CD4-positive, CD25-positive, alpha-beta regulatory T cell (primary cell): Measurements from ENCODE around the gene DUS2. TPM values are rescaled to one million over a fixed set of nuclear protein-coding genes. Genes with fewer than 3 reads are reported as not detected.
"Not testable (repeated sequence)": the region's sequence is repeated elsewhere in the genome, so short reads cannot be mapped to it uniquely, and the experiment has no call there.

Source experiments
- ATAC-seq, 2 donors: fragments of 150-1000 bp; cut with Tn5 transposase; one replicate each; pipeline ENCODE4 v1.10.0; 2021; ENCODE audit warnings: low read depth in 2 of 2, moderate number of reproducible peaks in 2 of 2, moderate library complexity in 1 of 2
- DNase-seq, 3 donors: peaks; one replicate each; pipeline versions ENCODE4 v3.0.0 to v3.0.0-alpha.2; 2012 to 2022; ENCODE audit warnings: mixed read lengths in 1 of 3
- H3K27ac ChIP-seq: one replicate; pipeline ENCODE4 v1.7.0; 2013; ENCODE audit warnings: mild to moderate bottlenecking, low read length; ENCODE audit not compliant: insufficient read depth, poor library complexity, severe bottlenecking
- H3K27me3 ChIP-seq: one replicate; pipeline ENCODE4 v1.7.0; 2013; ENCODE audit warnings: low read length; ENCODE audit not compliant: control insufficient read depth, insufficient read depth
- H3K36me3 ChIP-seq: one replicate; pipeline ENCODE4 v1.7.0; 2013; ENCODE audit warnings: mild to moderate bottlenecking, low read length, moderate library complexity; ENCODE audit not compliant: control insufficient read depth, insufficient read depth
- H3K4me1 ChIP-seq: 2 replicates; pipeline ENCODE4 v1.7.0; 2013; ENCODE audit warnings: mild to moderate bottlenecking, low read length; ENCODE audit not compliant: insufficient read depth, control insufficient read depth, poor library complexity, severe bottlenecking
- H3K4me3 ChIP-seq: one replicate; pipeline ENCODE4 v1.7.0; 2013; ENCODE audit warnings: low read depth, mild to moderate bottlenecking, low read length, moderate library complexity
- H3K9me3 ChIP-seq, 2 experiments: 1 replicate in 1 of 2; 2 replicates in 1 of 2; pipeline ENCODE4 v1.7.0; 2013; ENCODE audit warnings: low read length in 2 of 2, mild to moderate bottlenecking in 1 of 2, moderate library complexity in 1 of 2; ENCODE audit not compliant: control insufficient read depth in 2 of 2
- H3K27ac Mint-ChIP-seq, 3 donors: one replicate each; pipeline ENCODE4 v1.8.0; 2020 to 2022; ENCODE audit warnings: mild to moderate bottlenecking in 3 of 3, mixed read lengths in 3 of 3, moderate library complexity in 2 of 3
- H3K27me3 Mint-ChIP-seq: one replicate; pipeline ENCODE4 v1.8.0; 2022; ENCODE audit warnings: mild to moderate bottlenecking, mixed read lengths
- H3K36me3 Mint-ChIP-seq: one replicate; pipeline ENCODE4 v1.8.0; 2020; ENCODE audit warnings: mixed read lengths
- H3K4me1 Mint-ChIP-seq, 4 donors: one replicate each; pipeline ENCODE4 v1.8.0; 2020 to 2022; ENCODE audit warnings: mixed read lengths in 4 of 4, mild to moderate bottlenecking in 1 of 4
- H3K4me3 Mint-ChIP-seq, 4 donors: one replicate each; pipeline ENCODE4 v1.8.0; 2020 to 2022; ENCODE audit warnings: mild to moderate bottlenecking in 4 of 4, mixed read lengths in 4 of 4, moderate library complexity in 3 of 4
- H3K9me3 Mint-ChIP-seq, 7 donors: one replicate each; pipeline ENCODE4 v1.8.0; 2020 to 2022; ENCODE audit warnings: mixed read lengths in 7 of 7, mild to moderate bottlenecking in 3 of 7, moderate library complexity in 2 of 7
- polyA plus RNA-seq, 4 donors: library from polyadenylated mRNA; unstranded; fragments of 300-500 nt; fragmentation: Illumina TruSeq; gene quantifications; one replicate each; pipeline ENCODE4 v1.2.3, GENCODE V29; 2021
- total RNA-seq: library from RNA; stranded (reverse); gene quantifications from one replicate; pipeline ENCODE4 v1.2.3, GENCODE V29; 2022

Gene DUS2
- total and polyA plus RNA-seq, 5 donors from 2014 or later = 7.7 to 15.2 (median 11.3) TPM

DNA sequence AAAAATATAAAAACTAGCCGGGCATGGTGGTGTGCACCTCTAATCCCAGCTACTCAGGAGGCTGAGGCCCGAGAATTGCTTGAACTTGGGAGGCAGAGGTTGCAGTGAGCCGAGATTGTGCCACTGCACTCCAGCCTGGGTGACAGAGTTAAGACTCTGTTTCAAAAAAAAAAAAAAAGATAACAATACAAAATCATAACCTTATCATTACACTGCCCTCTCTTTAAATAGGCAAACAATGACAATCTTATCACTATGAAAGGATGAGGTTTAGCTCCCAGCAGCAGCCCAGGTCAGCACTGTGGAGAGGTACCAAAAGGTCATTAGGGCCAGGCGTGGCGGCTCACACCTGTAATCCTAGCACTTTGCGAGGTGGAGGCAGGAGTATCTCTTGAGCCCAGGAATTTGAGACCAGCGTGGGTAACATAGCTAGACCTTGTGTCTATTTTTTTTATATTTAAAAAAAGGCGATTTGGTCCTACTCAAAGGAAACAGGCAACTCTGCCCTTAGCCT, 3.9 kb upstream of the DUS2 start:
- H3K4me3 Mint-ChIP-seq = peak overlapping the region in 2 of 4 donors; percentile 59 to 76
- H3K27ac Mint-ChIP-seq = no peak overlapping the region
- Histone ChIP-seq H3K36me3 (peaks cover 8% of the 10 kb centered on the region), H3K9me3 (no peaks in the 10 kb centered on the region), H3K4me1 (peaks cover 25% of the 10 kb centered on the region), H3K4me3 (no peak overlapping the region), H3K27me3 (no peaks in the 10 kb centered on the region), H3K27ac (no peak overlapping the region)
- H3K36me3 Mint-ChIP-seq = peaks cover 3% of the 10 kb centered on the region
- H3K27me3 Mint-ChIP-seq = no peaks in the 10 kb centered on the region
- ATAC-seq = no peak
- H3K9me3 Mint-ChIP-seq = no peaks in the 10 kb centered on the region
- peaks cover 5 to 32% (median 15%) of the 10 kb centered on the region in 4 donors for H3K4me1 Mint-ChIP-seq
- DNase-seq = no peak

DNA sequence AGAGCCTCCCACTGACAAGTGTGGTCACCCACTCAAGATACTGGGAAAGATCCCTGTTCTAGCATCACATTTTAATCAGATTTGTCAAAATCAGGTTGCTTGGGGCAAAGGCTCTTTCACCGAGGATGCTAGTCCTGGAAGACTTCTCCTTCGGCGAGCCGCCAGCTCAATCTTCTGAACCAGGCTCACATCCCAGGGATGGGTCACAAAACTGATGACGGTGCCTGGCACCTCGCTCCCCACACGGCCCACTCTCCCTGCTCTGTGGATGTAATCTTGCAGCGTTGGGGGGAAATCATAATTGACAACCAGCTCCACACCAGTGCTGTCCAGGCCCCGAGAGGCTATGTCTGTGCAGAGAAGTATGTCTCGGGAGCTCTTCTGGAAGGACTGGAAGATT, 1.6 kb upstream of the DUS2 start:
- peak overlapping the region; percentile 83 for H3K4me3 ChIP-seq
- H3K9me3 Mint-ChIP-seq = no peaks in the 10 kb centered on the region
- no peak for DNase-seq
- H3K4me1 Mint-ChIP-seq = peaks cover 5 to 35% (median 18%) of the 10 kb centered on the region in 4 donors
- peaks cover 13% of the 10 kb centered on the region for H3K36me3 ChIP-seq
- no peak overlapping the region for H3K27ac ChIP-seq
- H3K27me3 Mint-ChIP-seq = no peaks in the 10 kb centered on the region
- H3K4me3 Mint-ChIP-seq = peak overlapping the region; percentile 95 to 97 (median 96)
- no peak for ATAC-seq
- H3K9me3 ChIP-seq = no peaks in the 10 kb centered on the region
- H3K36me3 Mint-ChIP-seq = peaks cover 3% of the 10 kb centered on the region
- peaks cover 25% of the 10 kb centered on the region for H3K4me1 ChIP-seq
- peak overlapping the region in 2 of 3 donors; percentile 60 to 98 for H3K27ac Mint-ChIP-seq
- no peaks in the 10 kb centered on the region for H3K27me3 ChIP-seq

DNA sequence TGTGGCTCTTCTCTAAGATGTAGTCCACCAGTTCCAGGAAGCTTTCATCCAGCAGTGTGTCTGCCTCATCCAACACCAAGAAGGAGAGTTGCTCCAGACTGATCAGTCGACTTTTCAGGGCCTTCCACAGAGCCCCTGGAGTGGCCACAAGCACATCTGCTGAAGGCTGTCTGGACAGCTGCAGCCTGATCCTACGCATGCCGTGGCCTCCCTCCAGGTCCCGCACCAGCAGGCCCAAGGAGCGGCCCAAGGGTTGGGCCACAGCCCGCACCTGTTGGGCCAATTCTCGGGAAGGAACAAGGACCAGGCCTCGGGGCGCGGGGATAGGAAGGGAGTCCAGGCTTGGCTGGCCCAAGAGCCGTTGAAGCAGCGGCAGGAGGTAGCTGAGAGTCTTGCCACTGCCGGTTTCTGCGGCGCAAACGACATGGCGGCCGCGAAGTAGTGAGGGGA, 781 bp upstream of the DUS2 start:
- ATAC-seq = no peak
- H3K36me3 Mint-ChIP-seq = peaks cover 6% of the 10 kb centered on the region
- no peak for DNase-seq

DNA sequence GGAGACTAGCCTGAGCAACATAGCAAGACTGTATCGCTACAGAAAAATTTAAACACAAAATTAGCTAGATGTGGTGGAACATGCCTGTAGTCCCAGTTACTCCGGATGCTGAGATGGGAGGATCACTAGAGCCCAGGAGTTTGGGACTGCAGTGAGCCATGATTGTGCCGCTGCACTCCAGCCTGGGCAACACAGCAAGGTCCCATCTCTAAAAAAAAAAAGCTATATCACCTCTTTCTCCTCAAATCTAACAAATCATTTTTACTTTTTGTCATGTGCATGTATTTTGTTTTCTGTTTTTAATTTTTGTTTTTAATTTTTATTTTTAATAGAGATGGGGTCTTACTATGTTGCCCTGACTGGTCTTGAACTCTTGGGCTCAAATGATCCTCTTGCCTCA, 5.9 kb downstream of the DUS2 start:
- Mint-ChIP-seq H3K27ac (no peak overlapping the region), H3K4me3 (no peak overlapping the region), H3K4me1 (peaks cover 4 to 13% (median 7%) of the 10 kb centered on the region in 4 donors), H3K27me3 (no peaks in the 10 kb centered on the region), H3K9me3 (no peaks in the 10 kb centered on the region), H3K36me3 (peaks cover 17% of the 10 kb centered on the region)
- Histone ChIP-seq H3K4me1 (no peaks in the 10 kb centered on the region), H3K36me3 (peaks cover 15% of the 10 kb centered on the region), H3K9me3 (no peaks in the 10 kb centered on the region), H3K27me3 (no peaks in the 10 kb centered on the region), H3K27ac (no peak overlapping the region), H3K4me3 (no peak overlapping the region)
- no peak for DNase-seq
- no peak for ATAC-seq

More for the DNA sequence above, 781 bp upstream of the DUS2 start:
- Histone ChIP-seq H3K4me3 (peak overlapping the region; percentile 83), H3K9me3 (no peaks in the 10 kb centered on the region), H3K27ac (peak overlapping the region; percentile 79), H3K27me3 (no peaks in the 10 kb centered on the region), H3K4me1 (peaks cover 25% of the 10 kb centered on the region), H3K36me3 (peaks cover 13% of the 10 kb centered on the region)
- Mint-ChIP-seq H3K9me3 (no peaks in the 10 kb centered on the region), H3K4me3 (peak overlapping the region; percentile 95 to 97 (median 96)), H3K27me3 (no peaks in the 10 kb centered on the region), H3K27ac (peak overlapping the region; percentile 98 to 99 (median 98)), H3K4me1 (peaks cover 5 to 35% (median 19%) of the 10 kb centered on the region in 4 donors)

DNA sequence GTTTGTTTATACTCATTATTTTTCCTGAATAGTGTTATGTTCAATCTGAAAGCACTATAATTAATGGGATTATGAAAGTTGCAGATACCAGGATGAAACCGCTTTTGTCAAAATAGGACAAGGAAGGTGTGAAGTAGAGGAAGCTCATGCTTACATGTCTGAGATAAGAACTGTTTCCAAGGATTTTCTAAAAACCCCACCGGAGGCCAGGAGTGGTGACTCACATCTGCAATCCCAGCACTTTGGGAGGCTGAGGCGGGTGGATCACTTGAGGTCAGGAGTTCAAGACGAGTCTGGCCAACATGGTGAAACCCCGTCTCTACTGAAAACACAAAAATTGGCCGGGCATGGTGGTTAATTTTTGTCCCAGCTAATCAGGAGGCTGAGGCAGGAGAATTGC, 7.0 kb downstream of the DUS2 start:
- not testable (repeated sequence) for H3K4me1 Mint-ChIP-seq, H3K9me3 Mint-ChIP-seq, ATAC-seq, H3K27me3 Mint-ChIP-seq, H3K9me3 ChIP-seq, H3K27ac ChIP-seq, DNase-seq, H3K4me3 ChIP-seq, H3K4me3 Mint-ChIP-seq, H3K4me1 ChIP-seq, H3K27ac Mint-ChIP-seq, H3K27me3 ChIP-seq
- peaks cover 15% of the 10 kb centered on the region for H3K36me3 ChIP-seq
- H3K36me3 Mint-ChIP-seq = peaks cover 17% of the 10 kb centered on the region

DNA sequence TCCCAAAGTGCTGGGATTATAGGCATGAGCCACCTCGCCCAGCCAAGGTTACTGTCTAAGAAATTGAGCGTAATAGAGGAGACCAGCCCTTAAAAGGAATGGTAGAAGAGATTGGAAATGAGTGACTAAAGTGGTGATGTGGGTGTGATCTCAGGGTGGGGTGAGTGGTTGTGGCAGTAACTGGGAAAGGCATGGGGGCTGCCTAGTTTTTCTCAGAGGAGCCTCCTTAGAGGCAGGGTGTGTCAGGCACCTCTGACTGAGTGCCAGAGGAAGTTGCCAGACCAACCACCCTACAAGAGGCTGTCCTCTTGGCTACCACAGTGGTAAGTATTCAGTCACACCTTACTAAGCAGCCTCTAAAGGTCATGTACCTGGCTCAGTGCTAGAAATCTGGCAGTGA, 8.9 kb downstream of the DUS2 start:
- Mint-ChIP-seq H3K4me3 (no peak overlapping the region), H3K4me1 (peaks cover 2 to 9% (median 4%) of the 10 kb centered on the region in 4 donors), H3K27me3 (no peaks in the 10 kb centered on the region), H3K27ac (peak overlapping the region in 2 of 3 donors; percentile 70 to 71), H3K9me3 (no peaks in the 10 kb centered on the region), H3K36me3 (peaks cover 14% of the 10 kb centered on the region)
- Histone ChIP-seq H3K27me3 (no peaks in the 10 kb centered on the region), H3K4me3 (no peak overlapping the region), H3K9me3 (no peaks in the 10 kb centered on the region), H3K27ac (no peak overlapping the region), H3K36me3 (peaks cover 10% of the 10 kb centered on the region), H3K4me1 (no peaks in the 10 kb centered on the region)
- peak in 1 of 3 donors; percentile 20 for DNase-seq
- no peak for ATAC-seq

DNA sequence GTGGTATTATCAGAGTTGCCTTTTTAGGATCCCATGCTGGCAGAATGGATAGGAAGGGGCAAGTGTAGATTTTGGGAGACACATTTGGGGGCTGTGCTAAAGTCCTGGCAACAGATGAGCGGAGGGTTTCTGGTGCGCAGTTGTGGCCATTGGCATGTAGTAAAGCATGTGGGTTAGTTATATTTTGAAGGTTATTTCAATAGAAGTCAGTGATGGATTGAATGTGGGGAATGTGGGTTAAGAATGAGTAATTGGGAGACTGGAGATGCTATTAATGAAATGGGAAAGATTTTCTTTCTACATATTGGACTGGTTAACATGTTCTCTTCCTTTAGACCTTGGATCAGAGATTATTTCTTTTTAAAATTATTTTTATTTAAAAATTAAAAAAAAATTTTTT, 10.0 kb downstream of the DUS2 start:
- H3K27ac Mint-ChIP-seq = peak overlapping the region in 1 of 3 donors; percentile 47
- no peaks in the 10 kb centered on the region for H3K9me3 Mint-ChIP-seq
- no peak for ATAC-seq

DNA sequence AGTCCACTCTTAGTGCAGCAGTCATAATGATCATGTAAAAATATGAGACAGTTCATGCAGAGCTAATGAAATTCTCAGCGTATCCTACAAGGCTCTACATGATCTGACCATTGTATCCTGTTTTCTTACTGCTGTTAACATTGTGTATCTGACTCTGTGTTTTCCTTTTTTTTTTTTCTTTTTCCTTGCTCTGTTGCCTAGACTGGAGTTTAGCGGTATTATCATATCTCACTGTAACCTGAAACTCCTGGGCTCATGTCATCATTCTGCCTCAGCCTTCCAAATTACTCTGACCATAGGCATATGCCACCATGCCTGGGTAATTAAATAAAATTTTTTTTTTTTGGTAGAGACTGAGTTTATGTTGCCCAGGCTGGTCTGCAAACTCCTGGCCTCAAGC, 12.1 kb downstream of the DUS2 start:
- Histone ChIP-seq H3K27me3 (no peaks in the 10 kb centered on the region), H3K36me3 (no peaks in the 10 kb centered on the region), H3K9me3 (no peaks in the 10 kb centered on the region), H3K4me3 (no peak overlapping the region), H3K27ac (no peak overlapping the region), H3K4me1 (peaks cover 1% of the 10 kb centered on the region)
- H3K36me3 Mint-ChIP-seq = peaks cover 20% of the 10 kb centered on the region
- no peak for ATAC-seq
- no peak for DNase-seq
- peaks cover 5 to 9% (median 7%) of the 10 kb centered on the region in 4 donors for H3K4me1 Mint-ChIP-seq
- H3K4me3 Mint-ChIP-seq = no peak overlapping the region
- no peaks in the 10 kb centered on the region for H3K27me3 Mint-ChIP-seq
- no peaks in the 10 kb centered on the region for H3K9me3 Mint-ChIP-seq
- no peak overlapping the region for H3K27ac Mint-ChIP-seq

More for the DNA sequence above, 10.0 kb downstream of the DUS2 start:
- no peak for DNase-seq
- Histone ChIP-seq H3K27me3 (no peaks in the 10 kb centered on the region), H3K4me1 (no peaks in the 10 kb centered on the region), H3K9me3 (no peaks in the 10 kb centered on the region), H3K36me3 (peaks cover 8% of the 10 kb centered on the region), H3K27ac (no peak overlapping the region), H3K4me3 (no peak overlapping the region)
- Mint-ChIP-seq H3K4me3 (peak overlapping the region in 1 of 4 donors; percentile 41), H3K27me3 (no peaks in the 10 kb centered on the region), H3K4me1 (peaks cover 2 to 5% (median 3%) of the 10 kb centered on the region in 4 donors), H3K36me3 (peaks cover 10% of the 10 kb centered on the region)
